Measurements from ENCODE around the gene CREG1.
"Not testable (repeated sequence)": the region's sequence is repeated elsewhere in the genome, so short reads cannot be mapped to it uniquely, and the experiment has no call there.

The CREG1 gene

GRCh38 chr1:167564612-167565270 is 11.2 kb upstream of the CREG1 start:
- no peak overlapping the region for H3K4me3 ChIP-seq (ENCODE audit: low read length)
- H3K27me3 ChIP-seq (ENCODE audit: control insufficient read depth, insufficient read depth, low read length), result no peaks in the 10 kb centered on the region
- no CpG with 5 or more reads among the region's 5 CpGs for WGBS (ENCODE audit: insufficient coverage, insufficient read length)
- H3K27ac ChIP-seq (ENCODE audit: low read length), result no peak overlapping the region
- H3K9me3 ChIP-seq (ENCODE audit: control insufficient read depth, insufficient read depth, low read length), result no peaks in the 10 kb centered on the region
- H3K4me1 ChIP-seq (ENCODE audit: control insufficient read depth, insufficient read depth, low read length), result no peaks in the 10 kb centered on the region
- no peak for DNase-seq (ENCODE audit: low read depth, low spot score)
- no peaks in the 10 kb centered on the region for H3K36me3 ChIP-seq (ENCODE audit: control insufficient read depth, insufficient read depth, low read length)

- Histone ChIP-seq H3K9me3 (ENCODE audit: control insufficient read depth, insufficient read depth, low read length) (no peaks in the 10 kb centered on the region), H3K36me3 (ENCODE audit: control insufficient read depth, insufficient read depth, low read length) (no peaks in the 10 kb centered on the region), H3K4me1 (ENCODE audit: control insufficient read depth, insufficient read depth, low read length) (no peaks in the 10 kb centered on the region), H3K27ac (ENCODE audit: low read length) (no peak overlapping the region), H3K27me3 (ENCODE audit: control insufficient read depth, insufficient read depth, low read length) (no peaks in the 10 kb centered on the region), H3K4me3 (ENCODE audit: low read length) (no peak overlapping the region)
- no CpG with 5 or more reads among the region's 7 CpGs for WGBS (ENCODE audit: insufficient coverage, insufficient read length)
- no peak for DNase-seq (ENCODE audit: low read depth, low spot score)
These were observed 10.2 kb upstream of the CREG1 start for GRCh38 chr1:167563579-167564246.

- DNase-seq (ENCODE audit: low read depth, low spot score), result no peak
- Histone ChIP-seq H3K36me3 (ENCODE audit: control insufficient read depth, insufficient read depth, low read length) (no peaks in the 10 kb centered on the region), H3K4me3 (ENCODE audit: low read length) (no peak overlapping the region), H3K9me3 (ENCODE audit: control insufficient read depth, insufficient read depth, low read length) (no peaks in the 10 kb centered on the region), H3K4me1 (ENCODE audit: control insufficient read depth, insufficient read depth, low read length) (no peaks in the 10 kb centered on the region), H3K27ac (ENCODE audit: low read length) (no peak overlapping the region), H3K27me3 (ENCODE audit: control insufficient read depth, insufficient read depth, low read length) (no peaks in the 10 kb centered on the region)
- no CpG with 5 or more reads among the region's 1 CpG for WGBS (ENCODE audit: insufficient coverage, insufficient read length)
These were observed 9.1 kb upstream of the CREG1 start for GRCh38 chr1:167562702-167563101.

- no CpG with 5 or more reads among the region's 6 CpGs for WGBS (ENCODE audit: insufficient coverage, insufficient read length)
- H3K4me3 ChIP-seq (ENCODE audit: low read length), result no peak overlapping the region
- no peak for DNase-seq (ENCODE audit: low read depth, low spot score)
- H3K9me3 ChIP-seq (ENCODE audit: control insufficient read depth, insufficient read depth, low read length), result no peaks in the 10 kb centered on the region
- no peaks in the 10 kb centered on the region for H3K4me1 ChIP-seq (ENCODE audit: control insufficient read depth, insufficient read depth, low read length)
- no peaks in the 10 kb centered on the region for H3K27me3 ChIP-seq (ENCODE audit: control insufficient read depth, insufficient read depth, low read length)
- H3K27ac ChIP-seq (ENCODE audit: low read length), result no peak overlapping the region
- no peaks in the 10 kb centered on the region for H3K36me3 ChIP-seq (ENCODE audit: control insufficient read depth, insufficient read depth, low read length)
These were observed 8.2 kb upstream of the CREG1 start for GRCh38 chr1:167561753-167562152.

GRCh38 chr1:167555971-167556714 is 2.6 kb upstream of the CREG1 start:
- no peaks in the 10 kb centered on the region for H3K27me3 ChIP-seq (ENCODE audit: control insufficient read depth, insufficient read depth, low read length)
- no CpG with 5 or more reads among the region's 5 CpGs for WGBS (ENCODE audit: insufficient coverage, insufficient read length)
- H3K4me3 ChIP-seq (ENCODE audit: low read length), result no peak overlapping the region
- no peak for DNase-seq (ENCODE audit: low read depth, low spot score)
- H3K27ac ChIP-seq (ENCODE audit: low read length), result no peak overlapping the region
- H3K4me1 ChIP-seq (ENCODE audit: control insufficient read depth, insufficient read depth, low read length), result no peaks in the 10 kb centered on the region; the same call in 1 of the 2 replicates
- no peaks in the 10 kb centered on the region for H3K36me3 ChIP-seq (ENCODE audit: control insufficient read depth, insufficient read depth, low read length)
- no peaks in the 10 kb centered on the region for H3K9me3 ChIP-seq (ENCODE audit: control insufficient read depth, insufficient read depth, low read length)

- not testable (repeated sequence) for H3K4me3 ChIP-seq (ENCODE audit: low read length); H3K9me3 ChIP-seq (ENCODE audit: control insufficient read depth, insufficient read depth, low read length); H3K4me1 ChIP-seq (ENCODE audit: control insufficient read depth, insufficient read depth, low read length); H3K27ac ChIP-seq (ENCODE audit: low read length); DNase-seq (ENCODE audit: low read depth, low spot score); H3K36me3 ChIP-seq (ENCODE audit: control insufficient read depth, insufficient read depth, low read length); H3K27me3 ChIP-seq (ENCODE audit: control insufficient read depth, insufficient read depth, low read length)
- no CpG with 5 or more reads among the region's 1 CpG for WGBS (ENCODE audit: insufficient coverage, insufficient read length)
These were observed 1.5 kb upstream of the CREG1 start for GRCh38 chr1:167555072-167555471.

GRCh38 chr1:167554028-167554779 is 642 bp upstream of the CREG1 start:
- no peaks in the 10 kb centered on the region for H3K36me3 ChIP-seq (ENCODE audit: control insufficient read depth, insufficient read depth, low read length)
- no peak for DNase-seq (ENCODE audit: low read depth, low spot score)
- H3K4me1 ChIP-seq (ENCODE audit: control insufficient read depth, insufficient read depth, low read length), result no peaks in the 10 kb centered on the region; the same call in 1 of the 2 replicates
- H3K27ac ChIP-seq (ENCODE audit: low read length), result no peak overlapping the region
- WGBS (ENCODE audit: insufficient coverage, insufficient read length), result no CpG with 5 or more reads among the region's 15 CpGs
- peak overlapping the region; percentile 49; the same call in 1 of the 2 replicates for H3K4me3 ChIP-seq (ENCODE audit: low read length)
- no peaks in the 10 kb centered on the region for H3K9me3 ChIP-seq (ENCODE audit: control insufficient read depth, insufficient read depth, low read length)
- H3K27me3 ChIP-seq (ENCODE audit: control insufficient read depth, insufficient read depth, low read length), result no peaks in the 10 kb centered on the region

- H3K27ac ChIP-seq (ENCODE audit: low read length), result no peak overlapping the region
- no CpG with 5 or more reads among the region's 1 CpG for WGBS (ENCODE audit: insufficient coverage, insufficient read length)
These were observed 2.2 kb downstream of the CREG1 start for GRCh38 chr1:167551362-167551761.

GRCh38 chr1:167548059-167548932 is 5.3 kb downstream of the CREG1 start:
- Histone ChIP-seq H3K27ac (ENCODE audit: low read length) (no peak overlapping the region), H3K27me3 (ENCODE audit: control insufficient read depth, insufficient read depth, low read length) (no peaks in the 10 kb centered on the region), H3K9me3 (ENCODE audit: control insufficient read depth, insufficient read depth, low read length) (no peaks in the 10 kb centered on the region), H3K36me3 (ENCODE audit: control insufficient read depth, insufficient read depth, low read length) (no peaks in the 10 kb centered on the region), H3K4me3 (ENCODE audit: low read length) (no peak overlapping the region), H3K4me1 (ENCODE audit: control insufficient read depth, insufficient read depth, low read length) (no peaks in the 10 kb centered on the region)
- DNase-seq (ENCODE audit: low read depth, low spot score), result no peak
- WGBS (ENCODE audit: insufficient coverage, insufficient read length), result no CpG with 5 or more reads among the region's 5 CpGs

More at GRCh38 chr1:167551362-167551761, 2.2 kb downstream of the CREG1 start:
- H3K36me3 ChIP-seq (ENCODE audit: control insufficient read depth, insufficient read depth, low read length), result no peaks in the 10 kb centered on the region
- no peak overlapping the region for H3K4me3 ChIP-seq (ENCODE audit: low read length)
- no peaks in the 10 kb centered on the region; the same call in 1 of the 2 replicates for H3K4me1 ChIP-seq (ENCODE audit: control insufficient read depth, insufficient read depth, low read length)
- DNase-seq (ENCODE audit: low read depth, low spot score), result no peak
- H3K9me3 ChIP-seq (ENCODE audit: control insufficient read depth, insufficient read depth, low read length), result no peaks in the 10 kb centered on the region
- no peaks in the 10 kb centered on the region for H3K27me3 ChIP-seq (ENCODE audit: control insufficient read depth, insufficient read depth, low read length)
